Right lobe of liver (tissue), 6 donors: ENCODE measurements around the gene PIK3R2. TPM values are rescaled to one million over a fixed set of nuclear protein-coding genes. Genes with fewer than 3 reads are reported as not detected.
"Not testable (repeated sequence)": the region's sequence is repeated elsewhere in the genome, so short reads cannot be mapped to it uniquely, and the experiment has no call there.

Experiments used
- ATAC-seq, 4 donors: fragments of 200-7000 bp; cut with Tn5 transposase; one replicate each; pipeline ENCODE4 v1.9.1; 2020; ENCODE audit warnings: mild to moderate bottlenecking in 4 of 4, moderate library complexity in 4 of 4
- DNase-seq, 3 donors: peaks; one replicate each; pipeline ENCODE4 v3.0.0-alpha.2; 2020
- H3K27ac ChIP-seq, 3 donors: fragments of 200-600 bp; one replicate each; pipeline ENCODE4 v1.8.0; 2022
- H3K27me3 ChIP-seq, 2 donors: fragments of 200-600 bp; one replicate each; pipeline ENCODE4 v1.8.0; 2022
- H3K36me3 ChIP-seq, 4 donors: fragments of 200-600 bp; sonication (generic) in 1 of 4; one replicate each; pipeline versions ENCODE4 v1.5.1 to v1.8.0; 2017 to 2022; ENCODE audit warnings: control low read depth in 1 of 4
- H3K4me1 ChIP-seq, 4 donors: fragments of 200-600 bp; sonication (generic) in 1 of 4; one replicate each; pipeline versions ENCODE4 v1.5.1 to v1.8.0; 2017 to 2022; ENCODE audit warnings: control low read depth in 1 of 4
- H3K4me3 ChIP-seq, 3 donors: fragments of 200-600 bp; one replicate each; pipeline ENCODE4 v1.8.0; 2022
- H3K9me3 ChIP-seq, 4 donors: fragments of 200-600 bp; sonication (generic) in 1 of 4; one replicate each; pipeline versions ENCODE4 v1.5.1 to v1.8.0; 2017 to 2022; ENCODE audit warnings: control low read depth in 1 of 4
- CTCF ChIP-seq, 4 donors: fragments of 200-600 bp in 3 of 4; fragments of 450-650 bp in 1 of 4; IDR thresholded peaks; one replicate each; pipeline versions ENCODE4 v1.5.1 to v1.8.0; 2016 to 2022; ENCODE audit warnings: antibody characterized with exemption in 4 of 4, mild to moderate bottlenecking in 2 of 4
- POLR2A ChIP-seq: fragments of 450-650 bp; IDR thresholded peaks from one replicate; pipeline ENCODE4 v1.6.1; 2017; ENCODE audit warnings: antibody characterized with exemption, mild to moderate bottlenecking
- WGBS: methylation state at CpG from one replicate; pipeline ENCODE4 v1.1.6; 2018; ENCODE audit warnings: low coverage, low lambda C conversion rate; ENCODE audit not compliant: insufficient coverage; ENCODE audit errors: missing lambda C conversion rate; 5-methylcytosine and 5-hydroxymethylcytosine counted together
- intact Hi-C, 2 donors: fragments of 100-400 bp; cut with DNase I; formaldehyde crosslinking; loops; one replicate each; pipeline versions ENCODE4 v1.11.2 to v1.14.1; 2022
- total RNA-seq, 6 experiments: library from RNA; depleted of rRNA in 2 of 6; stranded (reverse); fragments of >200 nt in 2 of 6; fragmentation: NEBNext Ultra II Directional in 3 of 6; extraction: Animal tissue kit (Norgen Biotek cat#: 25700) in 3 of 6; gene quantifications; one replicate each; pipeline versions ENCODE4 v1.1.0 to v1.2.4, GENCODE V29; 2016 to 2023
- donor health status: DM: no; HTN: yes; CAD: no.
- donor health status: DM: no; HTN: no; CAD: no.
- donor health status: DM: no; HTN: no; CAD: no.
- donor health status: DM: no; HTN: yes; CAD: no.
- donor health status: DM: no; HTN: yes; CAD: no.

The PIK3R2 gene
- total RNA-seq, 6 experiments from 2014 or later, result 11.1 to 21.4 (median 14.6) TPM

GRCh38 chr19:18205200-18205892 is 52.4 kb downstream of the PIK3R2 start:
- 36% methylated on average over 29 of the region's 36 CpGs for whole genome bisulfite sequencing
- Histone ChIP-seq H3K27ac (peak overlapping the region; percentile 94 to 96 (median 94)), H3K27me3 (no peaks in the 10 kb centered on the region), H3K4me1 (peaks cover 0 to 8% (median 0%) of the 10 kb centered on the region in 4 donors), H3K36me3 (no peaks in the 10 kb centered on the region), H3K9me3 (no peaks in the 10 kb centered on the region), H3K4me3 (peak overlapping the region; percentile 55 to 66 (median 60))
- ATAC-seq, result peak; percentile 3 to 28 (median 4)
- intact Hi-C loops, result no loop called here
- TF ChIP-seq POLR2A (peak; percentile 33), CTCF (IDR thresholded peaks at IDR 0.05) (no peak)
- DNase-seq, result peak; percentile 78 to 80 (median 78)

GRCh38 chr19:18206018-18206417 is 53.1 kb downstream of the PIK3R2 start:
- H3K27ac ChIP-seq, result peak overlapping the region; percentile 94 to 96 (median 94)
- H3K4me3 ChIP-seq, result no peak overlapping the region
- H3K27me3 ChIP-seq, result no peaks in the 10 kb centered on the region
- no peaks in the 10 kb centered on the region for H3K9me3 ChIP-seq
- intact Hi-C loops, result no loop called here
- DNase-seq, result no peak
- no peak for TF ChIP-seq POLR2A
- TF ChIP-seq CTCF (IDR thresholded peaks at IDR 0.05), result no peak
- 79% methylated on average over 9 of the region's 12 CpGs for WGBS
- peaks cover 0 to 8% (median 0%) of the 10 kb centered on the region in 4 donors for H3K4me1 ChIP-seq
- no peaks in the 10 kb centered on the region for H3K36me3 ChIP-seq
- no peak for ATAC-seq

GRCh38 chr19:18208098-18208951 is 55.4 kb downstream of the PIK3R2 start:
- WGBS, result 23% methylated on average over 11 of the region's 32 CpGs
- TF ChIP-seq POLR2A (no peak), CTCF (IDR thresholded peaks at IDR 0.05) (peak; percentile 31 to 63 (median 60))
- no peak overlapping the region for H3K4me3 ChIP-seq
- no peak overlapping the region for H3K27ac ChIP-seq
- no peaks in the 10 kb centered on the region for H3K9me3 ChIP-seq
- intact Hi-C loops, result no loop called here
- DNase-seq (peak in 1 of 3 donors; percentile 58), ATAC-seq (no peak)
- H3K27me3 ChIP-seq, result no peaks in the 10 kb centered on the region
- no peaks in the 10 kb centered on the region for H3K36me3 ChIP-seq
- H3K4me1 ChIP-seq, result peaks cover 0 to 2% (median 0%) of the 10 kb centered on the region in 4 donors

GRCh38 chr19:18209912-18210311 is 56.9 kb downstream of the PIK3R2 start:
- 70% methylated on average over 5 of the region's 5 CpGs for WGBS

More at GRCh38 chr19:18209912-18210311, 56.9 kb downstream of the PIK3R2 start:
- not testable (repeated sequence) for DNase-seq, H3K4me1 ChIP-seq, H3K27ac ChIP-seq, H3K9me3 ChIP-seq, H3K4me3 ChIP-seq, H3K27me3 ChIP-seq, H3K36me3 ChIP-seq, ATAC-seq
- intact Hi-C loops, result loop anchor here (5.0 kb wide), 2 partner anchors 37 to 42 kb away; no protein-coding TSS in a partner anchor
